ENCODE results near the gene FZR1.
A peak's percentile ranks its signal among the peaks of the same experiment; 100 is the strongest.
"Not testable (repeated sequence)": the region's sequence is repeated elsewhere in the genome, so short reads cannot be mapped to it uniquely, and the experiment has no call there.

Gene FZR1

DNA sequence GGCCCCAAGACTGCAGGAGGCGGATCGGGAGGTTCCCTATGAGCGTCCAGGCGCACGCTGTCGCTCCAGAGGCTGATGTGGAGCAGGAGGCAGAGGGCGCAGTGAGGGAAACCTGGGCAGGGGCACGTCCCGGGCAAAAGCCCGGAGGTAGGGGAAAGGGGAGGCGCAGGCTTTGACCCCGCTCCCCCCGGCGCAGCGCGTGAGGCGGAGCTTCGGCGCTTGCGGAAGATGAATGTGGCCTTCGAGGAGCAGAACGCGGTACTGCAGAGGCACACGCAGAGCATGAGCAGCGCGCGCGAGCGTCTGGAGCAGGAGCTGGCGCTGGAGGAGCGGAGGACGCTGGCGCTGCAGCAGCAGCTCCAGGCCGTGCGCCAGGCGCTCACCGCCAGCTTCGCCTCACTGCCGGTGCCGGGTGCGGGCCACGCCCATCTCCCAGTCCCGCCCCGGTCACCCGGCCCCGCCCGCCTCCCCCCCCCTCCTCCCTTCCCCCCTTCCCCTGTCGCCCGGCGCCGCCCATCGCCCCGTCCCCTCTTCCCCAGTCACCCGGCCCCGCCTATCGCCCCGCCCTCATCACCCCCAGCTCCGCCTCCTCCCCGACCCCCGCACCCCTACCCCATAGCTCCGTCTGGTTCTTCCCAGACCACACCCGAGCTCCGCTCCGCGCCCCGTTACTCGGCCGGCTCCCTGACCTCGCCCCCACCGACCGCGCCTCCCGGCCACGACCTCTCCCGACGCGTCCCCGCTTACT, 70.8 kb downstream of the FZR1 start:
- DNase-seq, result no peak

DNA sequence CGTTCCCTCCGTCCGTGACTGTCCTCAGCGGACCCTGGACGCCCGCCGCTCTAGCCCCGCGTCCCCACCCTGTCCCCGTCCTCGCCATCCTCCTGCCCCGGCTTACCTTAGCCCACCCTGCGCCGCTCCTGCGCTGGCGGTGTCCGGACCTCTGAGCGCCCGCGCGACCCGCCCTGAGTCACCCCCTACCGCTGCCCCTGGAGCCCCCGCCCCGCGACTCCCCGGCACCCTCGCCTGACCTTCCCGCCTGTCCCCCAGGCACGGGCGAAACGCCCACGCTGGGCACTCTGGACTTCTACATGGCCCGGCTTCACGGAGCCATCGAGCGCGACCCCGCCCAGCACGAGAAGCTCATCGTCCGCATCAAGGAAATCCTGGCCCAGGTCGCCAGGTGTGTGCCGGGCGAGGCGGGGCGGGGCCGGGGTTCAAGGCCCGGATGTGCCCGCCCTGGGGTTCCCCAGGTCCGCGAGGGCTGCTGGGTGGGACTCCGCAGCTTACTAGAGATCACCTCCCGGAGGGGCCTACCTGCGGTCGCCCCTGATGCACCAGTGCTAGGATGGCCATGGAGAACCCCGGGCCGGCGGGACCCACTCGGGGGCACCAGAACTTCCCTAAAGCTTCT, 71.7 kb downstream of the FZR1 start:
- no peak for DNase-seq

DNA sequence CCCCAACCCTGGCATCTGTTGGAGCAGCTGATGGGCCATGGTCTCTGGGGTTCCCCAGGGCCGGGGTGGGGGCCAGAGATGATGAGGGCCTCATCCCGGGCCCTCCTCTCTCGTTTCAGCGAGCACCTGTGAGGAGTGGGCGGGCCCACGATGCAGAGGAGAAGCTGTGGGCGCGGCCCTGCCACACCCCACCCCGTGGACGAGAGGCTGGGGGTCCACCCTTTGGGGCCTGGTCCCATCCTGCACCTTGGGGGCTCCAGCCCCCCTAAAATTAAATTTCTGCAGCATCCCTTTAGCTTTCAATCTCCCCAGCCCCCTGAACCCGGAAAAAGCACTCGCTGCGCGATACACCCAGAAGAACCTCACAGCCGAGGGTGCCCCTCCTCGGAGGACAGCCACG, 72.3 kb downstream of the FZR1 start:
- no peak for DNase-seq

DNA sequence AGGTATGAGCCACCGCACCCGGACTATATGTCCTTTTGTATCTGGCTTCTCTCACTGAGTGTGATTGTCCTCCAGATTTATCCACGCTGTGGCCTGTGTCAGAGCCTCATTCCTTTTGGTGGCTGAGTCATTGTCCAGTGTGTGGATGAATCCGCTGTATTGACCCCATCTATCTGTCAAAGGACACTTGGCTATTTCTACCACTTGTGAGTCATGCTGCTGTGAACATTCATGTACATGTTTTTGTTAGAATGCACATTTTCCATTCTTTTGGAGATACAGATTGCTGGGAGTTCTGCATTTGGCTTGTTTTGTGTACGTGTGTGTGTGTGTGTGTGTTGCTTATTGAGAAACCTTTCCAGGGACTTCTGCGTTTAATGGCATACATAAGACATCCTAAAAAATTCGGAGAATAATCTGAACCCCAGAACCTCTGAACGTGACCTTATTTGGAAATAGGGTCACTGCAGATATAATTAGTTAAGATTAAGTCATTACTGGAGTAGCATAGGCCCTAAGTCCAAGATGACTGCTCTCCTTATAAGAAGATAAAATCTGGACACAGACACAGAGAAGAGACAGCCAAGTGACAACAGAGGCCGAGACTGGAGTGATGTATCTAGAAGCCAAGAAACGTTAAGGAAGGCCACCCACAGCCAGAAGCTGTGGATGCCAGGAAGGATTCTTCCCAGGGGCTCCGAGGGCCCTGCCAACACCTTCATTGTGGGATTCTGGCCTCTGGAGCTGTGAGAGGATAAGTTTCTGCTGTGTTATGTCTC, 74.2 kb downstream of the FZR1 start:
- DNase-seq, result no peak

DNA sequence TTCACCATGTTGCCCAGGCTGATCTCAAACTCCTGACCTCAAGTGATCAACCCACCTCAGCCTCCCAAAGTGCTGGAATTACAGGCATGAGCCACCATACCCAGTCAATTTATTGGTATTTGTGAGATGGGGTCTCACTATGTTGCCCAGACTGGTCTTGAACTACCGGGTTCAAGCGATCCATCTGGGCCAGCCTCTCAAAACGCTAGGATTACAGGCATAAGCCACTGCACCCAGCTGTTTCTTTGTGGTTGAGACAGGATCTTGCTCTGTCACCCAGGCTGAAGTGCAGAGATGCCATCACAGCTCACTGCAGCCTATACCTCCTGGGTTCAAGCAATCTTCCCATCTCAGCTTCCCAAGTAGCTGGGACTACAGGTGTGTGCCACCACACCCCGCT, 75.7 kb downstream of the FZR1 start:
- DNase-seq, result not testable (repeated sequence)

DNA sequence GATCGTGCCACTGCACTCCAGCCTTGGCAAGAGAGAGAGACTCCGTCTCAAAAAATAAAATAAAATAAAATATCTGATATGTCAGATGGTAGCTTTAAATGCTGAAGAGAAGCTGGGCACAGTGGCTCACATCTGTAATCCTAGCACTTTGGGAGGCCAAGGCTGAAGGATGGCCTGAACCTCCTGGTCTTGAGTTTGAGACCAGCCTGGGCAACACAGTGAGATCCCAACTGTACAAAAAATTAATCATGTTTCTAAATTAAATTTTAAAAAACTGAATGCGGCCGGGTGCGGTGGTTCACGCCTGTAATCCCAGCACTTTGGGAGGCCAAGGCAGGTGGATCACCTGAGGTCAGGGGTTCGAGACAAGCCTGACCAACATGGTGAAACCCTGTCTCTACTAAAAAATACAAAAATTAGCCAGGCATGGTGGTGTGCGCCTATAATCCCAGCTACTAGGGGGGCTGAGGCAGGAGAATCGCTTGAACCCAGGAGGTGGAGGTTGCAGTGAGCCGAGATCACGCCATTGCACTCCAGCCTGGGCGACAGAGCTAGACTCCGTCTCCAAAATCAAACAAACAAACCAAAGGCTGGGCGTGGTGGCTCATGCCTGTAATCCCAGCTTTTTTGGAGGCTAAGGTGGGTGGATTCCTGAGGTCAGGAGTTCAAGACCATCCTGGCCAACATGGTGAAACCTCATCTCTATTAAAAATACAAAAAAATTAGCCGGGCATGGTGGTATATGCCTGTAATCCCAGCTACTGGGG, 78.1 kb downstream of the FZR1 start:
- DNase-seq, result not testable (repeated sequence)

DNA sequence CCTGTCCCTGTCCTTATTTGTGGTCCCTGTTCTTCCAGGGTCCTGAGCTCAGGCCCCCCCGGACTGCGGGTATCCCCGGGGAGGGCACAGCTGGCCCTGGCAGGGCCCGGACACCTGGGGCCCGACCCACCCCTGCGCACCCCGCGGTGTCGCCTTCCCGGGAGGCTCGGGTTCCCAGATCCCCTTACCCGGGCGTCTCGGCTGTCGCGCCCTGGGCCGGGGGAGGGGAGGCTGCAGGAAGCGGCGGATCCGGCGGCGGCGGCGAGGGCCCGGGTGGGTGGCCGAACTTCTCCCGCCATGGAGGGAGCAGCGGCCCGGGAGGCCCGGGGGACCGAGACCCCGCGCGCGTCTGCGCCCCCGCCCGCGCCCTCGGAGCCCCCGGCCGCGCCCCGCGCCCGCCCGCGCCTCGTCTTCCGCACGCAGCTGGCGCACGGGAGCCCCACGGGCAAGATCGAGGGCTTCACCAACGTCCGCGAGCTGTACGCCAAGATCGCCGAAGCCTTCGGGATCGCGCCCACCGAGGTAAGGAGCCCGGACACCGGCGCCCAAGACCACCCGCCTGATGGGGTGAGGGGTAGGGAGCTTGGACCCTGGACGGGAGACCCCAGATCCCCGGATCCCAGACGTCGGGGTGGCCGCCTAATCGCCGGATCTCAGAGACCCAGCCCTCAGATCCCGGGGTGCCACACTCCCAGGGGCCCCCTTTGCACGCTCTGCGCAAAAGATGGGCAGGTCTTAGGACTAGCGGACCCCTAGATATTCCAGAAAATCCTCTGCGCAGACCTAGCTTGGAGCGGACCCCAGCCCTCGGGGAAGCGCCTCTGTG, 79.4 kb downstream of the FZR1 start, which contains the start of gene GIPC3:
Gene GIPC3, plus strand, starts transcription at position 178 of the 826 bp plus-strand sequence. Its CDS starts 120 bp downstream, at position 298.
- peak; percentile 17 for DNase-seq

GRCh38 chr19:3586127-3586626, 80.1 kb downstream of the FZR1 start:
- peak; percentile 51 for DNase-seq

GRCh38 chr19:3586707-3587346, 80.7 kb downstream of the FZR1 start:
- no peak for DNase-seq

All from stimulated activated CD4-positive, alpha-beta T cell treated with anti-CD3 and anti-CD28 coated beads, Interleukin-12 subunit alpha, Interleukin-12 subunit beta, amount 100 ng/mL, for 4 hours (primary cell).